ENCODE results near the gene SENP6.

Gene SENP6

DNA sequence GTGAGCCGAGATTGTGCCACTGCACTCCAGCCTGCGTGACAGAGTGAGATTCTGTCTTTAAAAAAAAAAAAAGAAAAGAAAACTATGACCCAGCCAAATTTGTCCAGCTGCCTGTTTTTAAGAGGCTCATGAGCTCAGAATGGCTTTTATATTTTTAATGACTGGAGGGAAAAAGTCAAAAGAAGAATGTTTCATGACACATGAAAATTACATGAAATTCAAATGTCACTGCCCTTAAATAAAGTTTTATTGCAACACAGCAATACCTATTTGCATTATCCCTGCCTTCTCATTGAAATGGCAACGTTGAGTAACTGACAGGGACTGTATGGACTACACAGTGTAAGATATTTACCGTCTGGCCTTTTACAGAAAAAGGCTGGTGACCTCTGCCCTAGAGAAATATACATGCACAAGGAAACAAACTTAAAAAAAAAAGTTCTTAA, 11.4 kb downstream of the SENP6 start:
- TF ChIP-seq CTCF (IDR thresholded peaks at IDR 0.05; ENCODE audit: low read depth, low read length), result no peak
- no peak for DNase-seq (ENCODE audit: low read depth in 2 of 2)
- H3K4me3 ChIP-seq (replicated peaks in 1 of 2; ENCODE audit: low read depth in 2 of 2, low read length in 2 of 2), result no peak overlapping the region

DNA sequence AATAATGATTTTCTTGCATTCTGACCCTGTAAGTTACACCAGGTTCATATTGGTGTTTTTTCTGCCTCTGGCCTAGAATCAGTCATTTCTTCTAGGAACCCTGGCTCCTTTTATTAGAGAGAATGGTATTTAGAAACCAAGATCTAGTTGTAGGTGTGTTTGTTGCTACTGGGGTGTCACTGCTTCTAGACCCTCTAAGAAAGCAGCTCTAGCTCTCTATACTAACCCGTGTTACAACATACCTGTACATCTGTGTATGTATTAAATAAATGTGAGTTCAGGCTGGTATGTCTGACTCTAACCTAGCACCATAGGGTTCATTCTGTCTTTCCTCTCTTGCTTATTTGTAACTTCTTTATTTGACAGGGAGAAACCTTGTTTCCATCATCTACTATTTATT, 16.8 kb downstream of the SENP6 start:
- no peak for TF ChIP-seq CTCF (IDR thresholded peaks at IDR 0.05; ENCODE audit: low read depth, low read length)
- H3K4me3 ChIP-seq (replicated peaks in 1 of 2; ENCODE audit: low read depth in 2 of 2, low read length in 2 of 2), result no peak overlapping the region
- no peak for DNase-seq (ENCODE audit: low read depth in 2 of 2)

- H3K4me3 ChIP-seq (replicated peaks in 1 of 2; ENCODE audit: low read depth in 2 of 2, low read length in 2 of 2), result no peak overlapping the region
- TF ChIP-seq CTCF (IDR thresholded peaks at IDR 0.05; ENCODE audit: low read depth, low read length), result no peak
- peak; percentile 39 to 40 for DNase-seq (ENCODE audit: low read depth in 2 of 2)
Observed at GRCh38 chr6:75619230-75619899, 17.7 kb downstream of the SENP6 start.

DNA sequence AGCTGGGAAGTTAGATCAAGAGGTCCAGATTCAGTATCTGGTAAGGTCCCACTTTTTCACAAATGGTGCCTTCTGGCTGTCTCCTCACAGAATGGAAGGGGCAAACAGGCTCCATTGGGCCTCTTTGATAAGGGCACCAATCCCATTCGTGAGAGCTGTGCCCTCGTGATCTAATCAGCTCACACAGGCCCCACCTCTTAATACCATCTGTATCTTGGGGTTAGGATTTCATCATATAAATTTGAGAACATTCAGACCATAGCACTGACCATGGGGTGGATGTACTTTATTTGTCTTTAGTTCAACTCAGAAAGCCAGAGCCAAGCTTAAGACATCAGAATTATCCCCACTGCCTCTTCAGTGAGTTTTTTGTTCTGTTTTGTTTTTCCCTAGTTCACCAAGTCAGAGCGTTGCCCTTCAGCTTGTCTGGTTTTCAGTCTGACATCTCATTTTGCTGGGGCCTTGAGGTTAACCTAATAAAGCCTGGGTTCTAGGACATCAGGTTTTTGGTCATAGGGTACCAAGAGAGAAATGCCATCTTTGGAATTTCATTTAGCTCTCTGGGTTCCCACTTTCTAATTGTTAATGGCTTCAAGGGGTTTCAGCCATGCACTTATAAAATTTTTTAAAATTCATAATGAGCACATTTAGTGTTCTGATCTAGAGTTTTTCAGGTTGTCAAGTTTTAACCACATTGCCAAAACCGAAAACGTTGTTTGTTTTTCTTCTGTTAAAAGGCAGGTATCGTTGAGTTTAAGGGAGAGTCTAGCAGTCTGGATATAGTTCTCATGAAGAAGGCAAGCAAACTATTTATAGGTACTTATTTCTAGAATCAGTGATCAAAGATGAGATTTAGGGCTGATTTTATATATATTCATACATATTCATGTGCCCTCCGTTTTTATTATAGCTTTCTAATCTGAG, 19.0 kb downstream of the SENP6 start:
- TF ChIP-seq CTCF (IDR thresholded peaks at IDR 0.05; ENCODE audit: low read depth, low read length), result no peak
- DNase-seq (ENCODE audit: low read depth in 2 of 2), result peak in 1 of 2 donors; percentile 32
- H3K4me3 ChIP-seq (replicated peaks in 1 of 2; ENCODE audit: low read depth in 2 of 2, low read length in 2 of 2), result no peak overlapping the region

DNA sequence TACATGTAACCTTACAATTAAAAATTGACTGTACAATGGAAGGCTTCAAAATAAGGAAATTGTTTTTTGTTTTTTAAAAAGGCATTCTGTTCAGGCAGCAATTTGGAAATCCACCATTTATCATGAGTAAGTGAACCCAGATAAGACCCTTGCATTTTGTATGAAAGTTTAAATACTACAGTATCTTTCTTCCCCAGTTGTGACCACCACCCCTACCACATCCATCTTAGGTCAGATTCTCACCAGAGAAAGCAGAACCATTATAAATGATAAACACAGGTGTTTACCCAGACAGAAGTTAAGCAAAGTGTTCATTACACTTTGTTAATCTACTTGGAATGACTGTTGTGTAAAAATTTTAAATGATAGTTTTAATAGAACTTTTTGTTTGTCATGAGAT, 20.2 kb downstream of the SENP6 start:
- H3K4me3 ChIP-seq (replicated peaks in 1 of 2; ENCODE audit: low read depth in 2 of 2, low read length in 2 of 2), result no peak overlapping the region
- TF ChIP-seq CTCF (IDR thresholded peaks at IDR 0.05; ENCODE audit: low read depth, low read length), result no peak
- DNase-seq (ENCODE audit: low read depth in 2 of 2), result no peak

GRCh38 chr6:75623491-75623890, 21.8 kb downstream of the SENP6 start:
- TF ChIP-seq CTCF (IDR thresholded peaks at IDR 0.05; ENCODE audit: low read depth, low read length), result no peak
- no peak overlapping the region for H3K4me3 ChIP-seq (replicated peaks in 1 of 2; ENCODE audit: low read depth in 2 of 2, low read length in 2 of 2)
- no peak for DNase-seq (ENCODE audit: low read depth in 2 of 2)
